ENCODE results near the gene B4GALT5. TPM values are rescaled to one million over a fixed set of nuclear protein-coding genes. Genes with fewer than 3 reads are reported as not detected.
"Not testable (repeated sequence)": the region's sequence is repeated elsewhere in the genome, so short reads cannot be mapped to it uniquely, and the experiment has no call there.

Gene B4GALT5
- total RNA-seq, 4 donors from 2014 or later: 13.5 to 59.0 (median 25.0) TPM

DNA sequence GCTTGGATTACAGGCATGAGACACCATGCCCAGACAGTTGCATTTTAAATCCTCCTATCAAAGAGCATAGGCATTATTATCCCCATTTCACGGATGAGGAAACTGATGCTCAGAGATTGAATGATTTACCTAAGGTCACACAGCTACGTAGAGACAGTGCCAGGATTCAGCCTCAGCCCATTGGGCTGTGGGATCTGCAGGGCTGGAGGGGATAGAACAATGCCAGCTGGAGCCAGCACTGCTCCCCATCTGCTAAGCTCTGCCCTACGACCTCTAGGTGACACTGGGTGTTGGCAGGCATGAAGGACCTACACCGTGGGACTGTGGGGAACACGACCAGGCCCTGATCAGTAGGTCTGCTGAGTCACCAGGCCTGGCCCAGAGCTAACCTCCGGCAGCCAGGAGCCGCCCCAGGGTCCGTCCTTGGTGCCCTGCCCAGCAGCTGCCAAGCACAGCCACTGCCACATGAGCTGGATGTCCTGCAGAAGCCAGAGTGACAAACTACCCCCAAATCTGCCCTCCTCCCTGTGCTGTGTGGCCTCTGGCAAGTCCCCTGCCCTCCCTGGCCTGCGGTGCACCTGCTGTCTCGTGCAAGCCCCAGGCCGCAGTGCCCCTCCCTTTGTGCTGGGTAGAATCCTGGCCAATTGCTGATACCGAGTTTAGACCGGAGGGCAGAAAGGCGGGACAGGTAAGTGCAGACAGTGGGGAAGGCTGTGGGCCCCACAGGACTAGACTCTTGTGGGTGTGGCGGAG lies 98.1 kb downstream of the B4GALT5 start:
- intact Hi-C loops (cut with DNase I; ENCODE audit: low total_unique reads): no loop called here
- TF ChIP-seq, protein P1, sequence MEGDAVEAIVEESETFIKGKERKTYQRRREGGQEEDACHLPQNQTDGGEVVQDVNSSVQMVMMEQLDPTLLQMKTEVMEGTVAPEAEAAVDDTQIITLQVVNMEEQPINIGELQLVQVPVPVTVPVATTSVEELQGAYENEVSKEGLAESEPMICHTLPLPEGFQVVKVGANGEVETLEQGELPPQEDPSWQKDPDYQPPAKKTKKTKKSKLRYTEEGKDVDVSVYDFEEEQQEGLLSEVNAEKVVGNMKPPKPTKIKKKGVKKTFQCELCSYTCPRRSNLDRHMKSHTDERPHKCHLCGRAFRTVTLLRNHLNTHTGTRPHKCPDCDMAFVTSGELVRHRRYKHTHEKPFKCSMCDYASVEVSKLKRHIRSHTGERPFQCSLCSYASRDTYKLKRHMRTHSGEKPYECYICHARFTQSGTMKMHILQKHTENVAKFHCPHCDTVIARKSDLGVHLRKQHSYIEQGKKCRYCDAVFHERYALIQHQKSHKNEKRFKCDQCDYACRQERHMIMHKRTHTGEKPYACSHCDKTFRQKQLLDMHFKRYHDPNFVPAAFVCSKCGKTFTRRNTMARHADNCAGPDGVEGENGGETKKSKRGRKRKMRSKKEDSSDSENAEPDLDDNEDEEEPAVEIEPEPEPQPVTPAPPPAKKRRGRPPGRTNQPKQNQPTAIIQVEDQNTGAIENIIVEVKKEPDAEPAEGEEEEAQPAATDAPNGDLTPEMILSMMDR (IDR thresholded peaks at IDR 0.05): no peak
- TF ChIP-seq POLR2A (IDR thresholded peaks at IDR 0.05): no peak
- H3K4me3 ChIP-seq: no peak overlapping the region
- H3K36me3 ChIP-seq: no peaks in the 10 kb centered on the region
- no peak for DNase-seq
- peaks cover 0 to 7% of the 10 kb centered on the region in 2 donors for H3K4me1 ChIP-seq
- no peaks in the 10 kb centered on the region for H3K9me3 ChIP-seq
- H3K27me3 ChIP-seq: no peaks in the 10 kb centered on the region
- no peak overlapping the region for H3K27ac ChIP-seq

DNA sequence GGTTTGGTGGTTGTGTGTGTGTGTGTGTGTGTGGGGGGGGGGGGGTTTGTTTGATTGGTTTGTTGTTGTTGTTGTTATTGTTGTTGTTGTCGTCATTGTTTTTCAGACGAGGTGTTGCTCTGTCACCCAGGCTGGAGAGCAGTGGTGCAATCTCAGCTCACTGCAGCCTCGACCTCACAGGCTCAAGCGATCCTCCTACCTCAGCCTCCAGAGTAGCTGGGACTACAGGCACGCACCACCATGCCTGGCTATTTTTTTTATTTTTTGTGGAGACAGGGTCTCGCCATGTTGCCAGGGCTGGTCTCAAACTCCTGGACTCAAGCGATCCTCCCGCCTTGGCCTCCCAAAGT lies 98.7 kb downstream of the B4GALT5 start:
- DNase-seq; H3K27me3 ChIP-seq; H3K36me3 ChIP-seq; H3K9me3 ChIP-seq; intact Hi-C loops (cut with DNase I; ENCODE audit: low total_unique reads); H3K4me3 ChIP-seq; H3K27ac ChIP-seq; H3K4me1 ChIP-seq: not testable (repeated sequence)

DNA sequence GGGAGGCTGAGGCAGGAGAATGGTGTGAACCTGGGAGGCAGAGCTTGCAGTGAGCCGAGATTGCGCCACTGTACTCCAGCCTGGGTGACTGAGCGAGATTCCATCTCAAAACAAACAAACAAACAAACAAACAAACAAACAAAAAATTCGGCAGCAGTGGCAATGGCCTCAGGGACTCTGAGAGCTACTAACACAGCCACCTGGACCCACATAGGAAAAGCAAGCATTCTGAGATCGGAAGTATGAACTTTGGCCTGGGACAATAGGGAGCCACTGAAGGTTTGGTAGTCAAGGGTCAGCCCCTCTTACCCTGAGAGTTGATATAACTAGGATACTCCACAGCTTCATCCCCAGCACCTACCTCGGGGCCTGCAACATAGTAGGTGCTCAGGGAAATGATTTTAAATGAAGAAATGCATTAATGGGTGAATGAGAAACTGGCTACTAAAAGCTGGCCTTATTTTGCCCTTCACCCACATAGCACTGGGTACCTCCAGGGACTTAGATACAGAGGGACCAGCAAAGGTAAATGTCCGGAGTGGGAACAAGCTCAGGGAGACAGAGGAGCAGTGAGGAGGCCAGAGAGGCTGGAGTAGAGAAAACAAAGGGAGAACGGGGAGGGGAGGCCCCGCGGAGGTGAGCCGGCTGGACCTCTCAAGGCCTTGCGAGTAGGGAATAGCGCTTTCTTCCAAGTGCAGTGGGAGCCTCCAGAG lies 99.2 kb downstream of the B4GALT5 start:
- no peak for DNase-seq
- Histone ChIP-seq H3K4me3 (no peak overlapping the region), H3K27ac (no peak overlapping the region), H3K4me1 (peaks cover 0 to 7% of the 10 kb centered on the region in 2 donors), H3K27me3 (no peaks in the 10 kb centered on the region), H3K9me3 (no peaks in the 10 kb centered on the region), H3K36me3 (no peaks in the 10 kb centered on the region)
- intact Hi-C loops (cut with DNase I; ENCODE audit: low total_unique reads): loop anchor here (5.0 kb wide), 1 partner anchor 233 kb away; no protein-coding TSS in a partner anchor
- no peak for TF ChIP-seq POLR2A (IDR thresholded peaks at IDR 0.05)
- TF ChIP-seq, protein P1 (IDR thresholded peaks at IDR 0.05): no peak

DNA sequence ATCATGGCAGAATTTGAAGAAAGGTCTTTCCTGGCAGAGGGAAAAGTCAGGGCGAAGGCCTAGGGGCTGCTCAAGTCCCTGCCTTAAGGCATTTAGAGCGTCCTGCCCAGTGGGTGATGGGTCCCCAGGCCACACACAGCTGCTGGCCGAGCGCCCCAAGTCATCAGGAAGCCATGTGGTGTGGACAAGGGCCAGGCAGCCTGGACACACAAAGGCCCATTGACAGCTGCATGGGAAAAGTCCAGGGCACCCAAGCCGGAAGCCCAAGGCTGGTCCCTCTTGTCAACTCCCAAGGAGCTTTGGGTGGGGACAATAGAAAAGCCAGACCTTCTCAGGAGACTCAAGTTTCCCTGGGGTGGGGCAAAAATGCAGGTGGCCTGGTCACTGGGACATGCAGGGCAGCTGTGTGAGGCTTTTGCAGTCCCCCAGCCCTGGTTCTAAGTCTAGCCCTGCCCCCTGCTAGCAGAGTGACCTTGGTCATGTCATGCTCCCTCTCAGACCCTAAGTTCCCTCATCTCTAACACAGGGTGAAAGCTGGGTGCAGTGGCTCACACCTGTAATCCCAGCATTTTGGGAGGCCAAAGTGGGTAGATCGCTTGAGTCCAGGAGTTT lies 101.4 kb downstream of the B4GALT5 start:
- Histone ChIP-seq H3K9me3 (no peaks in the 10 kb centered on the region), H3K27ac (no peak overlapping the region), H3K27me3 (no peaks in the 10 kb centered on the region), H3K4me3 (no peak overlapping the region), H3K4me1 (peaks cover 0 to 7% of the 10 kb centered on the region in 2 donors), H3K36me3 (no peaks in the 10 kb centered on the region)
- intact Hi-C loops (cut with DNase I; ENCODE audit: low total_unique reads): loop anchor here (5.0 kb wide), 1 partner anchor 235 kb away; no protein-coding TSS in a partner anchor
- TF ChIP-seq, protein P1 (IDR thresholded peaks at IDR 0.05): no peak
- no peak for TF ChIP-seq POLR2A (IDR thresholded peaks at IDR 0.05)
- no peak for DNase-seq

DNA sequence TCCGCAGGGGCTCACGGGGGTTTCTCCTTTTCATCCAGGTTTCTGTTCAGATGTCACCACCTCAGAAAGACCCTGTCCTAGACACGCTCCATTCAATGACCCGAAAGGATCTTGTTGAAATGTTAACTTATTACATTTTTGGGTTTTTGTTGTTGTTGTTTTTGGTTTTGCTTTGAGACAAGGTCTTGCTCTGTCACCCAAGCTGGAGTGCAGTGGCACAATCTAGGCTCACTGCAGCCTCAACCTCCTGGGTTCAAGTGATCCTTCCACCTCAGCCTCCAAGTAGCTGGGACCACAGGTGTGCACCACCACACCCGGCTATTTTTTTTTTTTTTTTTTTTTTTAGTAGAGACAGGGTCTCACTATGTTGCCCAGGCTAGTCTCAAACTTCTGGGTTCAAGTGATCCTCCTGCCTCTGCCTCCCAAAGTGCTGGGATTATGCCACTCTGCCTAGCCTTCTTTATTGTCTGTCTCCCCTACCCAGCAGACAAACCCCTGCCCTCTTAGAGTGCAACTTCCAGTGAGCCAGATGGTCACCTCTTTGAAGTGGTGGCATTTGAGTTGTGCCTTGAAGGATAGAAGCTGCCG lies 102.0 kb downstream of the B4GALT5 start:
- not testable (repeated sequence) for H3K27ac ChIP-seq

More for the DNA sequence above, 102.0 kb downstream of the B4GALT5 start:
- not testable (repeated sequence) for H3K9me3 ChIP-seq, DNase-seq, H3K36me3 ChIP-seq, H3K4me1 ChIP-seq, H3K27me3 ChIP-seq, H3K4me3 ChIP-seq
- intact Hi-C loops (cut with DNase I; ENCODE audit: low total_unique reads): loop anchor here (5.0 kb wide), 1 partner anchor 236 kb away; no protein-coding TSS in a partner anchor
